Ovary (tissue), 9 donors: ENCODE measurements around the gene FRMD1. TPM values are rescaled to one million over a fixed set of nuclear protein-coding genes. Genes with fewer than 3 reads are reported as not detected.

Experiments
- DNase-seq, 5 donors: peaks; one replicate each; pipeline ENCODE4 v3.0.0-alpha.2; 2019 to 2020
- H3K27ac ChIP-seq, 2 donors: fragments of 200-600 bp; one replicate each; pipeline versions ENCODE4 v1.5.1 to v1.8.0; 2019 to 2022
- H3K27me3 ChIP-seq: fragments of 200-600 bp; one replicate; pipeline ENCODE4 v1.8.0; 2022
- H3K36me3 ChIP-seq: fragments of 200-600 bp; sonication (generic); one replicate; pipeline ENCODE4 v1.5.1; 2019
- H3K4me1 ChIP-seq: one replicate; pipeline ENCODE4 v1.8.1; 2013; ENCODE audit warnings: mild to moderate bottlenecking, moderate library complexity; ENCODE audit not compliant: insufficient read depth
- H3K4me3 ChIP-seq: fragments of 200-600 bp; sonication (generic); one replicate; pipeline ENCODE4 v1.5.1; 2017
- H3K9me3 ChIP-seq, 2 donors: fragments of 200-600 bp in 1 of 2; sonication (generic) in 1 of 2; one replicate each; pipeline versions ENCODE4 v1.5.1 to v1.8.1; 2013 to 2019; ENCODE audit warnings: mild to moderate bottlenecking in 1 of 2, moderate library complexity in 1 of 2
- CTCF ChIP-seq, 3 donors: fragments of 450-650 bp in 2 of 3; fragments of 200-600 bp in 1 of 3; IDR thresholded peaks; one replicate each; pipeline versions ENCODE4 v1.5.1 to v1.8.0; 2016 to 2022; ENCODE audit warnings: antibody characterized with exemption in 3 of 3, mild to moderate bottlenecking in 1 of 3
- EP300 ChIP-seq: sonication (generic); formaldehyde crosslinking; IDR thresholded peaks from one replicate; pipeline ENCODE4 v1.6.1; 2017; ENCODE audit warnings: antibody characterized with exemption
- POLR2A ChIP-seq: fragments of 450-650 bp; IDR thresholded peaks from one replicate; pipeline ENCODE4 v1.6.1; 2017; ENCODE audit warnings: antibody characterized with exemption, mild to moderate bottlenecking, moderate library complexity
- WGBS, 3 donors: extraction: QIAGEN DNeasy Blood & Tissue Kit in 1 of 3; methylation state at CpG; one replicate each; pipeline versions ENCODE4 v1.1.5 to v1.1.7; 2013 to 2017; 5-methylcytosine and 5-hydroxymethylcytosine counted together
- intact Hi-C, 4 donors: fragments of 100-400 bp; cut with DNase I; formaldehyde crosslinking; loops; one replicate each; pipeline versions ENCODE4 v1.11.0 to v1.15.1; 2022 to 2023
- polyA plus RNA-seq, 2 donors: library from polyadenylated mRNA; stranded (reverse); fragments of 200-250 nt in 1 of 2; fragments of 350-450 nt in 1 of 2; fragmentation: Illumina TruSeq in 1 of 2; extraction: RNeasy Lipid Tissue Mini Kit (QIAGEN cat#74804) in 1 of 2; gene quantifications; one replicate each; pipeline ENCODE4 v1.2.3, GENCODE V29; 2013 to 2014
- total RNA-seq, 7 donors: library from RNA; depleted of rRNA in 2 of 7; stranded (reverse); fragments of >200 nt in 2 of 7; fragmentation: NEBNext Ultra II Directional in 3 of 7; extraction: Animal tissue kit (Norgen Biotek cat#: 25700) in 3 of 7; gene quantifications; one replicate each; pipeline versions ENCODE4 v1.1.0 to v1.2.4, GENCODE V29; 2016 to 2023
- donor health status: DM: no; HTN: no; CAD: no; lungs with moderate emphysema.
- donor health status: DM: no; HTN: no; CAD: no.
- donor health status: Bipolar disorder and iron deficiency.
- donor health status: DM: yes; HTN: yes; CAD: no.
- donor health status: DM: no; HTN: no; CAD: no.
- donor health status: DM: yes; HTN: yes; CAD: no.

Gene FRMD1
- total and polyA plus RNA-seq, 9 donors, result 0.10 to 0.48 (median 0.31) TPM; not detected in 2

- peaks cover 13% of the 10 kb centered on the region for H3K4me1 ChIP-seq
- H3K9me3 ChIP-seq, result no peaks in the 10 kb centered on the region
- no peaks in the 10 kb centered on the region for H3K27me3 ChIP-seq
- H3K27ac ChIP-seq, result no peak overlapping the region
- TF ChIP-seq EP300 (no peak), POLR2A (no peak), CTCF (IDR thresholded peaks at IDR 0.05) (no peak)
- 13 to 38% (median 20%) methylated on average over 11 of the region's 11 CpGs for WGBS, 3 donors
- no peak overlapping the region for H3K4me3 ChIP-seq
- intact Hi-C loops, result no loop called here
- no peaks in the 10 kb centered on the region for H3K36me3 ChIP-seq
- no peak for DNase-seq
Measured at GRCh38 chr6:168017629-168018028, 61.4 kb downstream of the FRMD1 start.

- WGBS, 3 donors, result 18 to 53% (median 22%) methylated on average over 18 of the region's 18 CpGs
- Histone ChIP-seq H3K4me3 (no peak overlapping the region), H3K4me1 (peaks cover 13% of the 10 kb centered on the region), H3K36me3 (no peaks in the 10 kb centered on the region), H3K27ac (no peak overlapping the region), H3K27me3 (no peaks in the 10 kb centered on the region), H3K9me3 (no peaks in the 10 kb centered on the region)
- no peak for TF ChIP-seq EP300
- TF ChIP-seq CTCF (IDR thresholded peaks at IDR 0.05), result no peak
- no peak for TF ChIP-seq POLR2A
- DNase-seq, result peak in 1 of 5 donors; percentile 21
- intact Hi-C loops, result no loop called here
Measured at GRCh38 chr6:168016721-168017525, 62.1 kb downstream of the FRMD1 start.

GRCh38 chr6:168016176-168016620 lies 62.8 kb downstream of the FRMD1 start:
- no peak for DNase-seq

DNA sequence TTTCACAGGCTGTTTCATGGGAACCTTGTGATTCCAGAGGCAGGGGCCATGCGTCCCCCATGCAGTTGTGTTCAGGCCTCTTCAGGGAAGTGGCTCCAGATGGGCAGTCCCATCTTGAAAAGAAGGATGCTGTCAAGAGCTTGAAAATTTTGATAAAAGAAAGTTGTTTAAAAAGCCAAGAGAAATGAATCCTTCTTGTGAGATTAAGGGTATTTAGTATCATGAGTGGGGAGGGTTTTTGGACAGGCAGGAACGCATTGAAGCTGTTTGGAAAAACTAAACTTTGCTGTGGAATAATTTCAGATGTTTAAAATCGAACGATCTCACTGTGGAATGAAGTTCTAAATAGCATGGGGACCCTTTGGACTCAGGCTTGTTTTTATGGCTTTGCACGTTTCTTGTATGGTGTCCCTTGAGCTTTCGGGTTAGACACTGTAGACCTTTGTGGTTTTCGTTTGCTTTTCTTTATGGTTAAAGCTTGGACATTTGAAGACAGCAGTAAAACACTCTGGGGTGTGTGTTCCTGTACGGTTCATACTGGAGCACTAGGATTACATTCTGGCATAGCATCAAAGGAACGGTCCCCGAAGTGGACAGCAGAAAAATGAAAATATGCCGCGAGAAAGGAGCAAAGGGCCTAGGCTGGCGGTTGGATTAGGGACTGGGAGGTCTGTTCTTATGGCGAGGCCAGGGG lies 63.4 kb downstream of the FRMD1 start:
- no peak overlapping the region for H3K27ac ChIP-seq
- WGBS, 3 donors, result 50 to 68% (median 57%) methylated on average over 14 of the region's 14 CpGs
- no peak overlapping the region for H3K4me3 ChIP-seq
- TF ChIP-seq POLR2A (no peak), CTCF (IDR thresholded peaks at IDR 0.05) (no peak), EP300 (no peak)
- no peaks in the 10 kb centered on the region for H3K27me3 ChIP-seq
- no peak for DNase-seq
- no peaks in the 10 kb centered on the region for H3K9me3 ChIP-seq
- no peaks in the 10 kb centered on the region for H3K36me3 ChIP-seq
- intact Hi-C loops, result no loop called here
- H3K4me1 ChIP-seq, result peaks cover 13% of the 10 kb centered on the region

More at GRCh38 chr6:168016176-168016620, 62.8 kb downstream of the FRMD1 start:
- WGBS, 3 donors, result 69 to 90% (median 77%) methylated on average over 18 of the region's 18 CpGs
- Histone ChIP-seq H3K9me3 (no peaks in the 10 kb centered on the region), H3K4me1 (peaks cover 13% of the 10 kb centered on the region), H3K27me3 (no peaks in the 10 kb centered on the region), H3K36me3 (no peaks in the 10 kb centered on the region), H3K4me3 (no peak overlapping the region), H3K27ac (no peak overlapping the region)
- TF ChIP-seq POLR2A (no peak), CTCF (IDR thresholded peaks at IDR 0.05) (no peak), EP300 (no peak)
- intact Hi-C loops, result no loop called here
